ENCODE data around the gene PDE4D. TPM values are rescaled to one million over a fixed set of nuclear protein-coding genes. Genes with fewer than 3 reads are reported as not detected.

The PDE4D gene
- total RNA-seq, 4 donors from 2014 or later = 6.7 to 21.0 (median 15.0) TPM

GRCh38 chr5:59826996-59827395, 66.5 kb downstream of the PDE4D start:
- no peak for DNase-seq (ENCODE audit: low spot score in 2 of 2)
- no peak for TF ChIP-seq CTCF (IDR thresholded peaks at IDR 0.05)
- no peak for TF ChIP-seq POLR2A (IDR thresholded peaks at IDR 0.05)
- intact Hi-C loops (cut with DNase I; ENCODE audit: low total_unique reads) = no loop called here
- H3K4me3 ChIP-seq (ENCODE audit: low read depth, poor library complexity, severe bottlenecking) = no peak overlapping the region
- 51 to 68% methylated on average over 1 of the region's 1 CpG for WGBS, 2 donors

- H3K4me3 ChIP-seq (ENCODE audit: low read depth, poor library complexity, severe bottlenecking) = no peak overlapping the region
- WGBS, 2 donors = 39 to 45% methylated on average over 2 of the region's 2 CpGs
- TF ChIP-seq CTCF (IDR thresholded peaks at IDR 0.05) = no peak
- no peak for TF ChIP-seq POLR2A (IDR thresholded peaks at IDR 0.05)
- DNase-seq (ENCODE audit: low spot score in 2 of 2) = no peak
- intact Hi-C loops (cut with DNase I; ENCODE audit: low total_unique reads) = no loop called here
These were observed 70.1 kb downstream of the PDE4D start for GRCh38 chr5:59823420-59823819.

GRCh38 chr5:59819806-59820205, 73.7 kb downstream of the PDE4D start:
- intact Hi-C loops (cut with DNase I; ENCODE audit: low total_unique reads) = no loop called here
- no peak for TF ChIP-seq POLR2A (IDR thresholded peaks at IDR 0.05)
- TF ChIP-seq CTCF (IDR thresholded peaks at IDR 0.05) = no peak
- no peak overlapping the region for H3K4me3 ChIP-seq (ENCODE audit: low read depth, poor library complexity, severe bottlenecking)
- 72 to 90% methylated on average over 3 of the region's 3 CpGs for WGBS, 2 donors
- no peak for DNase-seq (ENCODE audit: low spot score in 2 of 2)

- WGBS, 2 donors = 96 to 99% methylated on average over 6 of the region's 6 CpGs
- TF ChIP-seq POLR2A (IDR thresholded peaks at IDR 0.05) = no peak
- no peak for TF ChIP-seq CTCF (IDR thresholded peaks at IDR 0.05)
- no peak for DNase-seq (ENCODE audit: low spot score in 2 of 2)
- intact Hi-C loops (cut with DNase I; ENCODE audit: low total_unique reads) = no loop called here
- no peak overlapping the region for H3K4me3 ChIP-seq (ENCODE audit: low read depth, poor library complexity, severe bottlenecking)
These were observed 76.0 kb downstream of the PDE4D start for GRCh38 chr5:59817536-59817935.

GRCh38 chr5:59816654-59817300, 76.7 kb downstream of the PDE4D start:
- no peak for DNase-seq (ENCODE audit: low spot score in 2 of 2)
- intact Hi-C loops (cut with DNase I; ENCODE audit: low total_unique reads) = no loop called here
- no peak overlapping the region for H3K4me3 ChIP-seq (ENCODE audit: low read depth, poor library complexity, severe bottlenecking)
- 68 to 73% methylated on average over 6 of the region's 6 CpGs for WGBS, 2 donors
- TF ChIP-seq POLR2A (IDR thresholded peaks at IDR 0.05) = no peak
- TF ChIP-seq CTCF (IDR thresholded peaks at IDR 0.05) = no peak

GRCh38 chr5:59814537-59814872, 79.0 kb downstream of the PDE4D start:
- H3K4me3 ChIP-seq (ENCODE audit: low read depth, poor library complexity, severe bottlenecking) = no peak overlapping the region
- WGBS, 2 donors = 84% methylated on average over 2 of the region's 2 CpGs
- intact Hi-C loops (cut with DNase I; ENCODE audit: low total_unique reads) = no loop called here
- TF ChIP-seq CTCF (IDR thresholded peaks at IDR 0.05) (no peak), POLR2A (IDR thresholded peaks at IDR 0.05) (no peak)
- DNase-seq (ENCODE audit: low spot score in 2 of 2) = no peak
